ENCODE results near the gene OLFM2.

Gene OLFM2

GRCh38 chr19:9877780-9878510 is 58.4 kb downstream of the OLFM2 start (continued):
- TF ChIP-seq TSHZ2 (CRISPR knock-in tag; IDR thresholded peaks at IDR 0.05) (no peak), GLIS3 (CRISPR knock-in tag; IDR thresholded peaks at IDR 0.05) (no peak), ZFP30 (CRISPR knock-in tag; IDR thresholded peaks at IDR 0.05) (no peak), ARNTL (CRISPR knock-in tag; IDR thresholded peaks at IDR 0.05; ENCODE audit: borderline replicate concordance, low read depth) (no peak)

DNA sequence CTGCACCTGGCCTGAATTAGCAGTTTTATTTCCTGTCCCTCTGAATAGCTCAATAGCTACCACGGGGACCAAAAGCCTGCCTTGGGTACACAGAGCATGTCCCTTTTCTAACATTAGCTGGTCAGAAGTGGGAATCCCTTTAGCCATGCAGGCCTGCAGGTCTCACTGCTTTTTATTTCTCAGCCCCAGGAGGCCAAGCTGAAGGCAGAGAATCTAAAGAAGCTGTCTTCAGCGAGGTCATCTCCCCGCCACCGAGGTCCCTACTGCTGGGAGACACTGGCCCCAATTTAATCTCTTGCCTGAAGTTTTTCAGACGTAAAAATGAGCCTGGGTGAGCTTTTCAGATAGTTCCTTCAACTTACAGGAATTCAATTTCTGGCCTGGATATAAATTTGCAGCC is 60.5 kb downstream of the OLFM2 start:
- no peak for ATAC-seq
- TF ChIP-seq ZFP3 (CRISPR knock-in tag; IDR thresholded peaks at IDR 0.05), result no peak
- TF ChIP-seq CSDC2 (CRISPR knock-in tag; IDR thresholded peaks at IDR 0.05), result no peak
- TF ChIP-seq ARNTL (CRISPR knock-in tag; IDR thresholded peaks at IDR 0.05; ENCODE audit: borderline replicate concordance, low read depth), result no peak
- TF ChIP-seq ZNF70 (CRISPR knock-in tag; IDR thresholded peaks at IDR 0.05), result no peak
- TF ChIP-seq, protein P1, sequence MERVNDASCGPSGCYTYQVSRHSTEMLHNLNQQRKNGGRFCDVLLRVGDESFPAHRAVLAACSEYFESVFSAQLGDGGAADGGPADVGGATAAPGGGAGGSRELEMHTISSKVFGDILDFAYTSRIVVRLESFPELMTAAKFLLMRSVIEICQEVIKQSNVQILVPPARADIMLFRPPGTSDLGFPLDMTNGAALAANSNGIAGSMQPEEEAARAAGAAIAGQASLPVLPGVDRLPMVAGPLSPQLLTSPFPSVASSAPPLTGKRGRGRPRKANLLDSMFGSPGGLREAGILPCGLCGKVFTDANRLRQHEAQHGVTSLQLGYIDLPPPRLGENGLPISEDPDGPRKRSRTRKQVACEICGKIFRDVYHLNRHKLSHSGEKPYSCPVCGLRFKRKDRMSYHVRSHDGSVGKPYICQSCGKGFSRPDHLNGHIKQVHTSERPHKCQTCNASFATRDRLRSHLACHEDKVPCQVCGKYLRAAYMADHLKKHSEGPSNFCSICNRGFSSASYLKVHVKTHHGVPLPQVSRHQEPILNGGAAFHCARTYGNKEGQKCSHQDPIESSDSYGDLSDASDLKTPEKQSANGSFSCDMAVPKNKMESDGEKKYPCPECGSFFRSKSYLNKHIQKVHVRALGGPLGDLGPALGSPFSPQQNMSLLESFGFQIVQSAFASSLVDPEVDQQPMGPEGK (CRISPR knock-in tag; IDR thresholded peaks at IDR 0.05; ENCODE audit: borderline replicate concordance), result no peak
- TF ChIP-seq TCF4 (CRISPR knock-in tag; IDR thresholded peaks at IDR 0.05; ENCODE audit: borderline replicate concordance), result no peak
- no peak for TF ChIP-seq ISL1 (CRISPR knock-in tag; IDR thresholded peaks at IDR 0.05)
- TF ChIP-seq ESRRG (CRISPR knock-in tag; IDR thresholded peaks at IDR 0.05), result no peak
- no peak for TF ChIP-seq OSR1 (CRISPR knock-in tag; IDR thresholded peaks at IDR 0.05)
- TF ChIP-seq BACH2 (CRISPR knock-in tag; IDR thresholded peaks at IDR 0.05; ENCODE audit: borderline replicate concordance), result no peak
- no peak for TF ChIP-seq TOX (CRISPR knock-in tag; IDR thresholded peaks at IDR 0.05; ENCODE audit: borderline replicate concordance)
- no peak for TF ChIP-seq ZC3H10 (CRISPR knock-in tag; IDR thresholded peaks at IDR 0.05)
- no peak for TF ChIP-seq GLIS3 (CRISPR knock-in tag; IDR thresholded peaks at IDR 0.05)
- TF ChIP-seq, protein P2, sequence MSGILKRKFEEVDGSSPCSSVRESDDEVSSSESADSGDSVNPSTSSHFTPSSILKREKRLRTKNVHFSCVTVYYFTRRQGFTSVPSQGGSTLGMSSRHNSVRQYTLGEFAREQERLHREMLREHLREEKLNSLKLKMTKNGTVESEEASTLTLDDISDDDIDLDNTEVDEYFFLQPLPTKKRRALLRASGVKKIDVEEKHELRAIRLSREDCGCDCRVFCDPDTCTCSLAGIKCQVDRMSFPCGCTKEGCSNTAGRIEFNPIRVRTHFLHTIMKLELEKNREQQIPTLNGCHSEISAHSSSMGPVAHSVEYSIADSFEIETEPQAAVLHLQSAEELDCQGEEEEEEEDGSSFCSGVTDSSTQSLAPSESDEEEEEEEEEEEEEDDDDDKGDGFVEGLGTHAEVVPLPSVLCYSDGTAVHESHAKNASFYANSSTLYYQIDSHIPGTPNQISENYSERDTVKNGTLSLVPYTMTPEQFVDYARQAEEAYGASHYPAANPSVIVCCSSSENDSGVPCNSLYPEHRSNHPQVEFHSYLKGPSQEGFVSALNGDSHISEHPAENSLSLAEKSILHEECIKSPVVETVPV (CRISPR knock-in tag; IDR thresholded peaks at IDR 0.05), result no peak
- no peak for TF ChIP-seq ZNF8 (CRISPR knock-in tag; IDR thresholded peaks at IDR 0.05)
- TF ChIP-seq, protein P3, sequence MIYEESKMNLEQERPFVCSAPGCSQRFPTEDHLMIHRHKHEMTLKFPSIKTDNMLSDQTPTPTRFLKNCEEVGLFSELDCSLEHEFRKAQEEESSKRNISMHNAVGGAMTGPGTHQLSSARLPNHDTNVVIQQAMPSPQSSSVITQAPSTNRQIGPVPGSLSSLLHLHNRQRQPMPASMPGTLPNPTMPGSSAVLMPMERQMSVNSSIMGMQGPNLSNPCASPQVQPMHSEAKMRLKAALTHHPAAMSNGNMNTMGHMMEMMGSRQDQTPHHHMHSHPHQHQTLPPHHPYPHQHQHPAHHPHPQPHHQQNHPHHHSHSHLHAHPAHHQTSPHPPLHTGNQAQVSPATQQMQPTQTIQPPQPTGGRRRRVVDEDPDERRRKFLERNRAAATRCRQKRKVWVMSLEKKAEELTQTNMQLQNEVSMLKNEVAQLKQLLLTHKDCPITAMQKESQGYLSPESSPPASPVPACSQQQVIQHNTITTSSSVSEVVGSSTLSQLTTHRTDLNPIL (CRISPR knock-in tag; IDR thresholded peaks at IDR 0.05; ENCODE audit: low read depth), result no peak
- TF ChIP-seq TSHZ2 (CRISPR knock-in tag; IDR thresholded peaks at IDR 0.05), result no peak
- TF ChIP-seq PPARA (CRISPR knock-in tag; IDR thresholded peaks at IDR 0.05; ENCODE audit: borderline replicate concordance), result no peak
- TF ChIP-seq SNAI2 (CRISPR knock-in tag; IDR thresholded peaks at IDR 0.05), result no peak
